D341Med (cell line): ENCODE data around the gene MICU2.

Experiments
- DNase-seq: peaks from one replicate; pipeline ENCODE4 v3.0.0; 2012; ENCODE audit warnings: low spot score

Gene MICU2

DNA sequence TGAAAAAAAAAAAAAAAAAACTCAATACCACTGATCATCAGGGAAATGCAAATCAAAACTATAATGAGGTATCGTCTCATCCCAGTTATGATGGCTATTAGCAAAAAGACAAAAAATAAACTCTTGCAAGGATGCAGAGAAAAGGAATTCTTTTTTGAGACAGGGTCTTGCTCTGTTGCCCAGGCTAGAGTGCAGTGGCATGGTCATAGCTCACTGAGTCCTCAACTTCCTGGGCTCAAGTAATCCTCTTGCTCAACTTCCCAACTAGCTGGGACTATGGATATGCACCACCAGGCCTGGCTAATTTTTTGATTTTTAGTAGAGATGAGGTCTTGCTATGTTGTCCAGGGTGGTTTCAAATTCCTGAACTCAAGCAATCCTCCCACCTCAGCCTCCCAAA lies 59.5 kb downstream of the MICU2 start:
- DNase-seq: no peak

GRCh38 chr13:21542563-21542962 lies 61.4 kb downstream of the MICU2 start:
- no peak for DNase-seq

DNA sequence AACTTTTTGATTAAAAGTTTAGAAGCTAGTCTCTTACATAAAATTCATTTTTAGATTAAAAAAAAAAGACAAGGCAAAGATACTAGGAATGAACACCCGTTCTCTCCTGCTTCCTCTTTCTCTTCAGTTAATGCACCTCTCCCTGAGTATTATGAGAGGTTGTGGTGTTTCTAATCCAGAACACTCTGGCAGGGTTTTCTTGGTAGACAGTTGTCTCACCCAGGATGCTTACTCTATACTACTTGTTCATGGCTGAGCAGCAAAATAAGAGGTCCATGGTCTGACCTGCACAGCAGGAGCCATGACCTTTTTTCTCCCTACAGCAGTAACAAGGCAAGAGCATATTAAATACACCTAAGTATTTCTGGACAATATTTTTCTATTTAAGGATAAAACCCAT lies 62.0 kb downstream of the MICU2 start:
- no peak for DNase-seq

DNA sequence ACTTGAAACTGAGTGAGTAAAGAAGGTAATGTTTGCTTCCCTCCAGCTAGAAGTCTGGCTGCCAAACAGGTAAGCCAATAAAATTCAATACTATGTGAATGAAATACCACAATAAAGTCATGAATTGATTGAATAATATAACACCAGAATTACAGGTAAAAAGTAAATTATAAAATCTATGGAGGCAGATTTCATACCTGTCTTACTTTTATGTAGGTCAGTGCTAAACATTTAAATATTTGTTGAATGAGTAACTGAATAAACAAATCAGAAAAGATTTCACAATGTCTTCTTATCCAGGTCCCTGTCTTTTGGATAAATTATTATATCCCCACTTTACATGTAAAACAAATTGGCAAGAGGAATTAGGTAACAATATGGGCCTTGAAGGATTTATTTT lies 62.7 kb downstream of the MICU2 start:
- no peak for DNase-seq

DNA sequence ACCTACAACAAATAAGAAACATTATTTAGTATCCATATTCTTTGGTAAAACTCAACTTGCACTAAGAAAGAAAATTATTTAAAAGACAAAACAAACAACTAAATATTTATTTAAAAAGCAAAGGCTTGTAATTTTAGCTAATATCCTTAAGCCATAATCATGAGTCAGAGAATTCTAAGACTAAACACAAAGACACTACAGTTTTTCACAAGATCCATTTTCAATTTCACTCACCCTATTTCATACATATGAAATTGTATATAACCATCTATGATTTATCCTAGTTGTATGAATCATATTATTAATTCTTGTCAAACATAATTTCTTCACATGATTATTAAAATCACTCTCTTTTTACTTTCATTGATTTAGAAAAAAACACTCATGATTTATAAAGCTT lies 64.3 kb downstream of the MICU2 start:
- DNase-seq: no peak

GRCh38 chr13:21538753-21539152 lies 65.2 kb downstream of the MICU2 start:
- no peak for DNase-seq

DNA sequence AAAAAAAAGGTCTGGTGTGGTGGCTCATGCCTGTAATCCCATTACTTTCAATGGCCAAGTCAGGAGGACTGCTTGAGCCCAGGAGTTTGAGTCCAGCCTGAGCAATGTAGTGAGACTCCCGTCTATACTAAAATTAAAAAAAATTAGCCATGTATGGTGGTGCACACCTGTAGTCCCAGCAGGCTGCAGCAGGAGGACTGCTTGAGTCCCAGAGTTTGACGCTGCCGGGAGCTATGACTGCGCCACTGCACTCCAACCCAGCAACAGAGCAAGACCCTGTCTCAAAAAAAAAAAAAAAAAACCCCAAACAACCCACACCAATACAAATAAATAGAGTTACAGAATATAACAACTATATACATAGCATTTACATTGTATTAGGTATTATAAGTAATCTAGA lies 65.7 kb downstream of the MICU2 start:
- DNase-seq: no peak

DNA sequence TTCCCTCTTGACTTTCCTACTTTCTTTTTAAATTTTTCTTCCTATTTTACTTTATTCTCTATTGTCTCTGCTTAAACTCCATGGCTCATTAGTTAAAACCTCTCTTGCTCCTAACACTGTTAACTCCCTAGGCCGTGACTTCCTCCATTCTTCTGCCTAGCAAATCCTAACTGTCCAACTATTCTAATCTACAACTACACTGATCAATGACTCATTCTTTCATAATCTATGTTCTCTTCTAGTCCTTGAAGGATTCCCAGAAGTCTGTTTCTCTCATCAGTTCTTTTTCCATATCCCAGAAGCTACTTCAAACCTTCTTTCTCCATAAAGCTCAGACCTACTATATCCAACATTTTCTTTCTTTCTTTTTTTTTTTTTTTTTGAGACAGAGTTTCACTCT lies 66.9 kb downstream of the MICU2 start:
- no peak for DNase-seq

DNA sequence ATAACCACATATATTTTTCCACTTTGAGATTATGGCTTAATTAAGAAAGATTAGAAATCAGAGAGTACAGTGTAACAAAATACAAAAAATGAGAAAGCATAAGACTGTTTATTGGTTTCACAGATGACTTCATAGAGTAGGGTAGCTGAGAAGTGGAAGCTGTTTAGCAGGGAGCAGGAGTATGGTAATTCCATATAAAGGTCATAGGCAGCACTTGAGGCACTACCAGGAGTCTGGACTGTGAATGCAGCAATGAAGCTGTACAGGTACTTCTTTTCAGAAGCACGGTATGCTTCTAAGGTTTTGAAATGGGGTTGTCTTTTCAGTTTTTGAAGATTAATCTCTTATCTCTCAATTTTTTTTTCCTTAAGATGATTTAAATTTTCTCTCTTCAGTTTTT lies 69.2 kb downstream of the MICU2 start:
- no peak for DNase-seq

DNA sequence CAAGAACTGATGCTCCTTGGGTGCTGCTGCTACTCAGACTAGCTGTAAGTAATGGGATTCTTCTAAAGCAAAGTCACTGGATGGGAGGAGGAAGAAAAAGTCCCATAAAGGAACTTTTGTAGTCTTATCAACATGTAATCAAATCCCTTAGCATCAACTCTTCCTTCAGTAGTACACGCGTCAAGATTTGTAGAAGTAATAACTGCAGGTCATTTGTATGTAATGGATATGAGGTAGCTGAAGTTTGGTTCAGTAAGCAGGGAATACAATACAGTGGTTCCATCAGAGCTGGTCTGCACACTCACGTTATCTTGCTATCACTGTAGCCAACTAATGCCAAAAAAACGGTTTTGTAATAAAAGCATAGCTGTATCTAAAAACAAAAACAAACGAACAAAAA lies 72.5 kb downstream of the MICU2 start:
- no peak for DNase-seq

GRCh38 chr13:21530656-21531055 lies 73.3 kb downstream of the MICU2 start:
- DNase-seq: no peak

DNA sequence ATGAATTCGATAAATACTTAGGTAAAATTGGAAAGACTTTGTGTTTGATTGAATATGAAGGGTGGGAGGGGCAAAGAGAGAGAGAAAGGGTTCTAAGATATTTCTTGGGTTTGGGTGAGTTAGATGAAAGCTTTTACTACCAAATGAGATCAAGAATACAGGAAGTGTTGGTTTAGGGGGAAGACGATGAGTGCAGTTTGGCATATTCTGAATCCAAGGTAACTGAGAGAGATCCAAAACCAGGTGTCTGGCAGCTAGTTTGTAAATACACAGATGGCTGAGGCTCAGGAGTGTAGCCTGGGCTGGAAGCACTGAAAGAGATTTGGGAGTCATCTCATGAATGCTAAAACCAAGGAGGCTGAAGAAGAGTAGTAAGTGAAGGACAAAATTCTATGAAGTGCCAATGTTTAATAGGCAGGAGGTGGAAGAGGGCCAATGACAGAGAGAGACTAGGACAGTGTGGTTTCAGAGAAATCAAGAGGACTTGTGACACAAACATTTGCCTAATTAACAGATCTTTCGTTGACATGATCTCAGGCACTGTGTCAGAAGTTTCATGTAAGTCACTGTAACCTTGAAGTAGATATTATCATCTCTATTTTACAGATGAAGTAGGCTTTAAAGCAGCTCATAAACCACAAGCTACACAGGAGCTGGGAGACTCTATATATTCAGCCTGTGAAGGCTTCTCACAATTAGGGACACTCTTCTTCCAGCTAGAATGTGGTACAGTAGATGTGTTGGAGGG lies 74.7 kb downstream of the MICU2 start:
- no peak for DNase-seq

- no peak for DNase-seq
These were observed 75.4 kb downstream of the MICU2 start for GRCh38 chr13:21528616-21529015.

- DNase-seq: no peak
These were observed 77.0 kb downstream of the MICU2 start for GRCh38 chr13:21526707-21527540.

DNA sequence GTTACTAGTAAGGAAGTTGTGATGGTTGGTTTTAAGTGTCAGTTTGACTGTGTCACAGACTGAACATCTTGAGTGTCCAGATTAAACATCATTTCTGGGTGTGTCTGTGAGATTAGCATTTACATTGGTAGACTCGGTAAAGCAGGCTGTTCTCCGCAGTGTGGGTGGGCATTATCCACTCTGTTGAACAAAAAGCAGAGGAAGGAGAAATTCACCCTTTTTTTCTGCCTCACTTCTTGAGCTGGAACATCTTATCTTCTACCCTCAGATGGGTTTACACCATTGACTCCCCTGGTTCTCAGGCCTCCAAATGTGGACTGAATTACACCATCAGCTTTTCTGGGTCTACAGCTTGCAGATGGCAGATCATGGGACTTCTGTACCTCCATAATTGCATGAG lies 81.1 kb downstream of the MICU2 start:
- no peak for DNase-seq

- DNase-seq: no peak
These were observed 81.8 kb downstream of the MICU2 start for GRCh38 chr13:21522130-21522529.

GRCh38 chr13:21518617-21519144 lies 85.3 kb downstream of the MICU2 start:
- no peak for DNase-seq

- no peak for DNase-seq
These were observed 86.4 kb downstream of the MICU2 start for GRCh38 chr13:21517576-21517975.

DNA sequence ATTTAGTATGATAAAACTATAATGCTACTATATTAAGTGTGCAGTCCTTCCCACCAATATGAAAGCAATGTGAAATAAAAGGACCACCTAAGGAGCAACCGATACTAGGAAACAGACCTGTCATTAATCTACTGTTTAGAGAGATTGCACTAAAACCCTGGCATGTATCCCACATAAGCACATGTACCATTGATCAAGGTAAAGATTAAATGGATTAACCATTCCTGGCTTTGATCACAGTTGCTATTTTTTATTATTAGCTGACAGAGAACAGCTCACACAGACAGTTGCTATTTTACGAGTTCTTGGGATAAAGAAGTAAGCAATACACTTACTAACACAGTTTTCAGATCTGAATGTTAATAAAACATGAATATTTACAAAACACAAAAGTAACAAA lies 87.2 kb downstream of the MICU2 start:
- no peak for DNase-seq

DNA sequence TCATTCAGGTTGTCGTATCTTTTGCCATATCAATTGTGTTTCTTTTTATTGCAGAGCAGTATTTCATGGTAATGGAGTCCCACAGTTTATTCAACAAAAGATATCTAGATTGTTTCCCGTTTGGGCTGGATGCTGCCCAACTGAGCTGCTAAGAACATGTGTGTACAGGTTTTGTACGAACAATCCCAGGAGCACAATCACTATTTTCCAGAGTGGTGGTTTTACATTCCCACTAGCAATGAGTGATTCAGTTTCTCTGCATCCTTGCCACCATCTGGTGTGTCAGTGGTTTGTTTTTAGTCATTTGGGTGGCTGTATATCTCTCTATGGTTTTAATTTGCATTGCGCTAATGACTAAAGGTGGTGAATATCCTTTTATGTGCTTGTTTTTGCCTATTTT lies 92.1 kb downstream of the MICU2 start:
- no peak for DNase-seq

- DNase-seq: no peak
These were observed 99.6 kb downstream of the MICU2 start for GRCh38 chr13:21504379-21504778.

GRCh38 chr13:21501686-21502085 lies 102.3 kb downstream of the MICU2 start:
- no peak for DNase-seq

DNA sequence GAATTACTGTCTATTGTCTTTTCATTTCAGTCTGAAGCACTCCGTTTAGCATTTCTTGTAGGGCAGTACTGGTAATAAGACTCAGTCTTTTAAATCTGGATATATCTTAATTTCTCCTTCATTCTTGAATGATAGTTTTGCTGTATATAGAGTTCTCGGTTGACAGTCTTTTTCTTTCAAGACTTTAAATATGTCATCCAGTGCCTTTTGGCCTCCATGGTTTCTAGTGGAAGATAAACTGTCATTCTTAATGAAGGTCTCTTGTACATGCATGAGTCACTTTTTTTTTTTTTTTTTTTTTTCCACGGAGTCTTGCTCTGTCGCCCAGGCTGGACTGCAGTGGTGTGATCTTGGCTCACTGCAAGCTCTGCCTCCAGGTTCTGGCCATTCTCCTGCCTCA lies 117.6 kb downstream of the MICU2 start:
- no peak for DNase-seq
